GM20000 (cell line): ENCODE data around the gene RASA3.
A peak's percentile ranks its signal among the peaks of the same experiment; 100 is the strongest.

Experiments used
- DNase-seq: peaks from one replicate; pipeline ENCODE4 v3.0.0; 2012; ENCODE audit warnings: low spot score
- CTCF ChIP-seq: IDR thresholded peaks from 2 replicates; pipeline ENCODE4 v1.5.1; 2012; ENCODE audit warnings: mild to moderate bottlenecking, control low read depth; ENCODE audit errors: extremely low read depth, missing control alignments

RASA3 gene

GRCh38 chr13:114015111-114015968, 117.1 kb downstream of the RASA3 start:
- TF ChIP-seq CTCF, result no peak
- DNase-seq, result no peak

- no peak for TF ChIP-seq CTCF
- DNase-seq, result no peak
Observed at GRCh38 chr13:114013952-114014629, 118.3 kb downstream of the RASA3 start.

GRCh38 chr13:114013336-114013735, 119.1 kb downstream of the RASA3 start:
- DNase-seq, result no peak
- TF ChIP-seq CTCF, result no peak

GRCh38 chr13:114012921-114013320, 119.5 kb downstream of the RASA3 start:
- TF ChIP-seq CTCF, result no peak

GRCh38 chr13:114012141-114012540, 120.3 kb downstream of the RASA3 start:
- no peak for DNase-seq
- no peak for TF ChIP-seq CTCF

More at GRCh38 chr13:114012921-114013320, 119.5 kb downstream of the RASA3 start:
- no peak for DNase-seq

GRCh38 chr13:114011226-114011625, 121.2 kb downstream of the RASA3 start:
- no peak for TF ChIP-seq CTCF

GRCh38 chr13:114010401-114011101, 121.9 kb downstream of the RASA3 start:
- DNase-seq, result peak; percentile 70
- no peak for TF ChIP-seq CTCF

More at GRCh38 chr13:114011226-114011625, 121.2 kb downstream of the RASA3 start:
- DNase-seq, result no peak
